ENCODE results near the gene DCTN1. TPM values are rescaled to one million over a fixed set of nuclear protein-coding genes. Genes with fewer than 3 reads are reported as not detected.

Gene DCTN1
- 78.8 and 83.3 TPM in 2 replicates for total RNA-seq (2014; rRNA removed; shearing (Covaris generic))

DNA sequence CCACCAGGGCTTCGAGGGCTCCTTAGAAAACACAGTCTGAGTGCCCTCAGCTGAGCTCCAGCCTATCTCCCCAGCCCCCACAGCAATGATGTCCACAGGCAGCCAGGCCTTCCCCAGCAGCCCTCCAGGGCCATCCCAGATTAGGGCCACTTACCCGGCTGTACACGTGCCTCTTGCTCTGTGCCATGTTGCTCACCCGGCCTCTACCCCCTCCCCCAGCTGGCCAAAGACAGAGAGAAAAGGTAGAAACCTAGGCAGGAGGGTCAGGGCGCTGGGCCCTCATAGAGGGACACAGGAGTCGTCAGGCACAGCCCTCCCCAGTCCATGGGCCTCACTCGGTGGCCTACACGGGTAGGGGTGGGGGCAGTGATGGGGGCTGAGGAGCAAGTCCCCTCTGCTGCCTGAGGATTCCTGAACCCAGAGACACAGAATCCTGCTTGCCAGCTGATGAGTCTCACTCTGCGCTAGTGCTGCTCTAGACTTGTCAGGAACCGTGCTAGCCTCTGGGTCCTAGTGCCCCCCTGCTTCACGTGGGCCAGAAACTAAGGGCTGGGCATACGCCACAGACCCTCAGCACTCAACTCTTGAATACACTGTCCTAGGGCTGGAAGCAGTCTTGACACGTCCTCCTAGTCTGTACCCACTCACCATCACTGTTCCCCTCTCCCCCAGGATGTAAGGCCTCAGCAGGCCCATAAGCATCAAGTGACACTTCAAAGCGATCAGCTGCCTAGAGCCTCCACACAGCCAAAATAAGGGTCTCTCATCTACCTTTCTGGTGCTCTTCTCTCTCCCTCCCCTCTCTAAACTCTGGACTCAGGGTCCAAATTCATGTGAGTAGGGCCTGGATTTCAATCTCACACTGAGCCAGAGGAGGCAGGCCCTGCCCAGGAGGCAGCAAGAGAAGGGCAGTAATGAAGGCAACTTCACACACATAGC lies at the start of gene DCTN1:
Gene DCTN1, minus strand, starts transcription at position 461 of the 939 bp plus-strand sequence. Its CDS starts 274 bp downstream, at position 187.

DNA sequence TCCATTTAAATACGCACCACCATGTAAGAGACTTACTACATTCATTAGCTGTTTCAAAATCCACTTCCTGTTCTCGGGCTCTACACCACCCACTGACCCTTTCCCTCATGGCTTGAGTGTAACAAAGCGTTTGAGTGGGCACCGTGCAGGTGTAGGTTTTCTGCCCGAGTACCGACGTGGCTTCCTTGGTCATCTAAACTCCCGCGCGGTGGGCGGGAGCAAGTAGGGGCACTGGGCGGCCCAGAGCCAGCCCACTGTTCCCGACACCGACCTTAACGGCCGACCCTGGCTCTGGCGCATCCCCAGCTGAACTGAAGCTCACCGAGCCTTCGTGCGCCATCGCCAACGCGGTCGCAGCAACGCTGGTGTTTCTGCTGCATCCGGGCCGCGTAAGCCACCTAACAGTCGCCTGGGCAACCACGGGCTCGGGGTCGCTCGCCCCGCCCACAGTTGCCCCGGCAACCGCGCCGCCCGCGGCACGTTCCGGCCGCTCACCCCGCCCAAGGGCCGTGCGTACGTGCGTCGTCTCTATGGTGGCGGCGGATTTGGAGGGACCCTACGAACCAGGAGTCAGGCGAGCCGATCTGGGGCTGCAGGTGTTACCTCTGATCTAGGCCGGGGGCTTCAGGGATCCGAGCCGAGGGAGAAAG lies 41.2 kb upstream of the DCTN1 start, which contains the start of the genes C2orf81 and WDR54:
Gene C2orf81, minus strand, starts transcription at position 399 of the 650 bp plus-strand sequence. Its CDS starts 59 bp downstream, at position 340.
Gene WDR54, plus strand, starts transcription at position 510 of the 650 bp plus-strand sequence. CDS start 424 bp downstream, outside the sequence.

DNA sequence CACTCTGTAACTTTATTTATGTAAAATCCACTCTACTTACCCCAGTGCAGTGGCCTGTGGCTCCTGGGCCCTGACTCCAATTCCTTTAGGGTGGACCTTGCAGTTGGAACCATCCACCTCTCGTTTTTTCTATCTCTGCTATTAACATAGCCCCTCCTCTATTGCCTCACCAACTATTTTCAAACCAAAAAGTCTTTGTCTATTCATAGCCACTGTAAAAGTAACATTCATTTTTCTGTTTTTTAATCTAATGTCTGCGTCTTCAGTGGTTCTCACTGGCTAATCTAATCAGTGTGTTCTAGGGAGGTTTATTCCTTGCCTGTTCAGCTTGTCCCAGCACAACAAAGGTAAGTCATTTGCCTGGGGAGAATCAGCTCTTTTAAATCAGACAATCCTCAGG lies 36.8 kb downstream of the DCTN1 start, which contains the start of gene SLC4A5:
Gene SLC4A5, minus strand, starts transcription at position 101 of the 400 bp plus-strand sequence. CDS start 28,393 bp downstream, outside the sequence.

Small RNA genes within 50 kb of the gene (small RNA-seq; reads per million reads assigned to genes)
- gene RNU6-542P, result not detected
- gene TAF13P2, result not detected

Other genes starting within 250 kb of the DCTN1 start
- gene BOLA3, start 232.4 kb downstream of the DCTN1 start, total RNA-seq (2014; rRNA removed; shearing (Covaris generic)), result 83.3 and 90.3 TPM in 2 replicates
- 40.7 and 42.8 TPM in 2 replicates for gene MOB1A, start 201.4 kb downstream of the DCTN1 start, total RNA-seq (2014; rRNA removed; shearing (Covaris generic))
- gene MTHFD2, start 181.7 kb downstream of the DCTN1 start, total RNA-seq (2014; rRNA removed; shearing (Covaris generic)), result 443 and 475 TPM in 2 replicates
- gene SLC4A5, start 36.9 kb downstream of the DCTN1 start, total RNA-seq (2014; rRNA removed; shearing (Covaris generic)), result 0.16 TPM in 1 of 2 replicates, not detected in the other
- 5.5 and 8.5 TPM in 2 replicates for gene C2orf81, start 41.3 kb upstream of the DCTN1 start, total RNA-seq (2014; rRNA removed; shearing (Covaris generic))
- gene WDR54, start 41.4 kb upstream of the DCTN1 start, total RNA-seq (2014; rRNA removed; shearing (Covaris generic)), result 119 and 142 TPM in 2 replicates
- gene RTKN, start 61.6 kb upstream of the DCTN1 start, total RNA-seq (2014; rRNA removed; shearing (Covaris generic)), result 27.1 and 30.5 TPM in 2 replicates
- 30.3 and 40.9 TPM in 2 replicates for gene INO80B, start 74.8 kb upstream of the DCTN1 start, total RNA-seq (2014; rRNA removed; shearing (Covaris generic))
- 72.6 and 93.6 TPM in 2 replicates for gene WBP1, start 78.1 kb upstream of the DCTN1 start, total RNA-seq (2014; rRNA removed; shearing (Covaris generic))
- gene MOGS, start 85.1 kb upstream of the DCTN1 start, total RNA-seq (2014; rRNA removed; shearing (Covaris generic)), result 64.9 and 65.6 TPM in 2 replicates
- 95.8 and 110 TPM in 2 replicates for gene MRPL53, start 92.4 kb upstream of the DCTN1 start, total RNA-seq (2014; rRNA removed; shearing (Covaris generic))
- 16.1 and 18.6 TPM in 2 replicates for gene CCDC142, start 102.7 kb upstream of the DCTN1 start, total RNA-seq (2014; rRNA removed; shearing (Covaris generic))
- gene TTC31, start 102.8 kb upstream of the DCTN1 start, total RNA-seq (2014; rRNA removed; shearing (Covaris generic)), result 33.5 and 57.6 TPM in 2 replicates
- gene LBX2, start 119.3 kb upstream of the DCTN1 start, total RNA-seq (2014; rRNA removed; shearing (Covaris generic)), result 16.3 and 18.1 TPM in 2 replicates
- 28.8 and 29.3 TPM in 2 replicates for gene PCGF1, start 127.4 kb upstream of the DCTN1 start, total RNA-seq (2014; rRNA removed; shearing (Covaris generic))
- gene TLX2, start 134.1 kb upstream of the DCTN1 start, total RNA-seq (2014; rRNA removed; shearing (Covaris generic)), result 1.8 and 2.8 TPM in 2 replicates
- not detected in 2 replicates for gene DQX1, start 145.9 kb upstream of the DCTN1 start, total RNA-seq (2014; rRNA removed; shearing (Covaris generic))
- 161 and 168 TPM in 2 replicates for gene AUP1, start 149.4 kb upstream of the DCTN1 start, total RNA-seq (2014; rRNA removed; shearing (Covaris generic))
- gene HTRA2, start 149.6 kb upstream of the DCTN1 start, total RNA-seq (2014; rRNA removed; shearing (Covaris generic)), result 50.9 and 52.6 TPM in 2 replicates
- gene LOXL3, start 173.6 kb upstream of the DCTN1 start, total RNA-seq (2014; rRNA removed; shearing (Covaris generic)), result 158 and 171 TPM in 2 replicates
- 11.1 and 11.5 TPM in 2 replicates for gene DOK1, start 174.4 kb upstream of the DCTN1 start, total RNA-seq (2014; rRNA removed; shearing (Covaris generic))

All from A375 (cell line).